Nephron (organoid): Measurements from ENCODE around the gene SPC24.

Experiments
- H3K27ac Mint-ChIP-seq, 3 experiments: 2 replicates each; pipeline ENCODE4 v1.8.0; 2020; ENCODE audit warnings: mixed read lengths in 3 of 3, mild to moderate bottlenecking in 2 of 3, moderate library complexity in 1 of 3
- H3K27me3 Mint-ChIP-seq: 2 replicates; pipeline ENCODE4 v1.8.0; 2021; ENCODE audit warnings: low read depth, mild to moderate bottlenecking, moderate library complexity, mixed read lengths
- H3K36me3 Mint-ChIP-seq: 2 replicates; pipeline ENCODE4 v1.8.0; 2020; ENCODE audit warnings: low read depth, mixed read lengths
- H3K4me1 Mint-ChIP-seq: 2 replicates; pipeline ENCODE4 v1.8.0; 2020; ENCODE audit warnings: mixed read lengths
- H3K4me3 Mint-ChIP-seq, 3 experiments: 2 replicates each; pipeline ENCODE4 v1.8.0; 2020; ENCODE audit warnings: mild to moderate bottlenecking in 3 of 3, mixed read lengths in 3 of 3, moderate library complexity in 2 of 3
- H3K9me3 Mint-ChIP-seq: 2 replicates; pipeline ENCODE4 v1.8.0; 2020; ENCODE audit warnings: mixed read lengths
- TF ChIP-seq, protein P1 (sequence below), 3 experiments: fragments of 200-600 bp; sonication (generic); IDR thresholded peaks; one replicate each; pipeline ENCODE4 v1.5.0; 2021; ENCODE audit warnings: antibody characterized with exemption in 3 of 3; ENCODE audit not compliant: unreplicated experiment in 3 of 3

Gene SPC24, protein sequence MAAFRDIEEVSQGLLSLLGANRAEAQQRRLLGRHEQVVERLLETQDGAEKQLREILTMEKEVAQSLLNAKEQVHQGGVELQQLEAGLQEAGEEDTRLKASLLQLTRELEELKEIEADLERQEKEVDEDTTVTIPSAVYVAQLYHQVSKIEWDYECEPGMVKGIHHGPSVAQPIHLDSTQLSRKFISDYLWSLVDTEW

DNA sequence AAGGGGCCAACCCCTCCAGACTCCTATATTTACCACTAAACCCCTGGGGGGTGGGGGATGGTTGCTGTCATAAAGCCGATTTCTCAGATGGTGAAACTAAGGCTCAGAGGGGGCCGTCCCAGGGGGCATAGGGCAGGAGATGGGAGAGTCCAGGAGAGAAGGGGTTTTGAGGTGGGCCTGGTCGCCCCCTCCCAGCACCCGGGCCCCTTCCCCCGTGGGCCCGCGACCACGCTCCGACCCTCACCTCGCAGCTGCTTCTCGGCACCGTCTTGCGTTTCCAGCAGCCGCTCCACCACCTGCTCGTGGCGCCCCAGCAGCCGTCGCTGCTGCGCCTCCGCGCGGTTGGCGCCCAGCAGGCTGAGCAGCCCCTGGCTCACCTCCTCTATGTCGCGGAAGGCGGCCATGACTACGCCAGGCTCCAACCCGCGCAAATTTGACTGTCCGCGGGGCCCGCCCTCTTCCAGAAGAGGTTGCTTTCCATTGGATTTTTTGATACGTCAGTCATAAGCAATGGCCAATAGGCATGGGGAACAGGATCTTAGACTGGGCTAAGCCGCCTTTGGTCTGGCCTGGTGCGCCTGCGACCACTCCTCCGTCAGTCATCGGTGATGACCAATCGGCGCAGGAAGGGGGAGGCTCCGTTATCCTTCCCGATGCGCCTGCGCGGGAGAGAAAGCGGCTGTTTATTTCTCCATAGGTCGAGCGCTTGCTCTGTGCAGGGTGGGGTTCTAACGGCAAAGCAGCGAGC lies at the start of gene SPC24:
Gene SPC24, minus strand, starts transcription at position 410 of the 748 bp plus-strand sequence. Its CDS starts 6 bp downstream, at position 404.
- Mint-ChIP-seq H3K27ac (peak within 1 kb of the TSS; percentile 88 to 96 (median 96)), H3K27me3 (no peaks in the 10 kb centered on the region), H3K4me1 (peaks cover 49% of the 10 kb centered on the region), H3K36me3 (peaks cover 8% of the 10 kb centered on the region), H3K9me3 (peaks cover 3% of the 10 kb centered on the region), H3K4me3 (peak within 1 kb of the TSS; percentile 83 to 88 (median 88))
- TF ChIP-seq, protein P1, sequence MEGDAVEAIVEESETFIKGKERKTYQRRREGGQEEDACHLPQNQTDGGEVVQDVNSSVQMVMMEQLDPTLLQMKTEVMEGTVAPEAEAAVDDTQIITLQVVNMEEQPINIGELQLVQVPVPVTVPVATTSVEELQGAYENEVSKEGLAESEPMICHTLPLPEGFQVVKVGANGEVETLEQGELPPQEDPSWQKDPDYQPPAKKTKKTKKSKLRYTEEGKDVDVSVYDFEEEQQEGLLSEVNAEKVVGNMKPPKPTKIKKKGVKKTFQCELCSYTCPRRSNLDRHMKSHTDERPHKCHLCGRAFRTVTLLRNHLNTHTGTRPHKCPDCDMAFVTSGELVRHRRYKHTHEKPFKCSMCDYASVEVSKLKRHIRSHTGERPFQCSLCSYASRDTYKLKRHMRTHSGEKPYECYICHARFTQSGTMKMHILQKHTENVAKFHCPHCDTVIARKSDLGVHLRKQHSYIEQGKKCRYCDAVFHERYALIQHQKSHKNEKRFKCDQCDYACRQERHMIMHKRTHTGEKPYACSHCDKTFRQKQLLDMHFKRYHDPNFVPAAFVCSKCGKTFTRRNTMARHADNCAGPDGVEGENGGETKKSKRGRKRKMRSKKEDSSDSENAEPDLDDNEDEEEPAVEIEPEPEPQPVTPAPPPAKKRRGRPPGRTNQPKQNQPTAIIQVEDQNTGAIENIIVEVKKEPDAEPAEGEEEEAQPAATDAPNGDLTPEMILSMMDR (IDR thresholded peaks at IDR 0.05; ENCODE audit: unreplicated experiment in 3 of 3), result no peak

DNA sequence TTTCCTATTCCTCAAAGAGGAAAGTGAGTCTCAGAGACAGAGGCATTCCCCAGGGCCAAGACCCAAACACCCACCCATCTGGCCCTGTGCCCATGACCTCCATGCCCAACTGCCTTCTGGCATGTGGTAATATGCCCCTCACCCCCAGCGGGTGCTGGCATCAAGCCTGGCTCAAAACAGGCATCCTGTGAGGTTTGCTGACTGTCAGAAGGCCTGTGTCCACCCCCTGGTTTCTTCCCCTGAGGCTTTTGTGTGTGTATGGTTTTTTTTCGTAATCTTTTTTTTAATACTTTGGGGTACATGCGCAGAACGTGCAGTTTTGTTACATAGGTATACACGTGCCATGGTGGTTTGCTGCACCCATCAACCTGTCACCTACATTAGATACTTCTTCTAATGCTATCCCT lies 49.4 kb upstream of the SPC24 start:
- Mint-ChIP-seq H3K27ac (peak overlapping the region in 2 of 3 experiments; percentile 44 to 87), H3K36me3 (peaks cover 12% of the 10 kb centered on the region), H3K27me3 (no peaks in the 10 kb centered on the region), H3K9me3 (no peaks in the 10 kb centered on the region), H3K4me1 (peaks cover 9% of the 10 kb centered on the region), H3K4me3 (no peak overlapping the region)
- TF ChIP-seq, protein P1 (IDR thresholded peaks at IDR 0.05; ENCODE audit: unreplicated experiment in 3 of 3), result no peak

DNA sequence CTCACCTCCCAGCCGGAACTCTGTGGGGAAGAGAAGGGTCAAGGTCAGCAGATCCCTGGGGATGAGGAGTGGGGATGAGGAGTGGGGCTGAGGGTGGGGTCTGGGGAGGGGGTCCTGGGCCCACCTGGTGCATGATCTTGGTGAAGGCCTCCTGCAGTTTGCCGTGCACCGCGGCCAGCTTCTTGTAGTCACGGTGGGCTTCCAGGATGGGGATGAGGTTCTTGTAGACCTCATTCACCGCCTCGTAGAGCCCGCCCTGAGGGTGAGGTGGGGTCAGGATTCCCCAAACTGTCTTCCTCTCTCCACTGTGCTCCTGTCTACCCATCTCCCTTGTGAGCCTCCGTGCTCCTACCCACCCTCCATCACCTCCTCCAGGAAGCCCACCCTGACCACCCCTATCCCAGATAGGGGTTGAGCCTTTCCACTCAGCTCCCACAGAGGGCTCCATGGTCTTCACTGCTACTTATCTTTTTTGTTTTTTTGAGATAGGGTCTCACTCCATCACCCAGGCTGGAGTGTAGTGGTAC lies 48.6 kb upstream of the SPC24 start:
- Mint-ChIP-seq H3K36me3 (peaks cover 15% of the 10 kb centered on the region), H3K9me3 (no peaks in the 10 kb centered on the region), H3K27ac (peak overlapping the region in 2 of 3 experiments; percentile 87), H3K4me1 (peaks cover 9% of the 10 kb centered on the region), H3K27me3 (no peaks in the 10 kb centered on the region), H3K4me3 (no peak overlapping the region)
- TF ChIP-seq, protein P1 (IDR thresholded peaks at IDR 0.05; ENCODE audit: unreplicated experiment in 3 of 3), result no peak

DNA sequence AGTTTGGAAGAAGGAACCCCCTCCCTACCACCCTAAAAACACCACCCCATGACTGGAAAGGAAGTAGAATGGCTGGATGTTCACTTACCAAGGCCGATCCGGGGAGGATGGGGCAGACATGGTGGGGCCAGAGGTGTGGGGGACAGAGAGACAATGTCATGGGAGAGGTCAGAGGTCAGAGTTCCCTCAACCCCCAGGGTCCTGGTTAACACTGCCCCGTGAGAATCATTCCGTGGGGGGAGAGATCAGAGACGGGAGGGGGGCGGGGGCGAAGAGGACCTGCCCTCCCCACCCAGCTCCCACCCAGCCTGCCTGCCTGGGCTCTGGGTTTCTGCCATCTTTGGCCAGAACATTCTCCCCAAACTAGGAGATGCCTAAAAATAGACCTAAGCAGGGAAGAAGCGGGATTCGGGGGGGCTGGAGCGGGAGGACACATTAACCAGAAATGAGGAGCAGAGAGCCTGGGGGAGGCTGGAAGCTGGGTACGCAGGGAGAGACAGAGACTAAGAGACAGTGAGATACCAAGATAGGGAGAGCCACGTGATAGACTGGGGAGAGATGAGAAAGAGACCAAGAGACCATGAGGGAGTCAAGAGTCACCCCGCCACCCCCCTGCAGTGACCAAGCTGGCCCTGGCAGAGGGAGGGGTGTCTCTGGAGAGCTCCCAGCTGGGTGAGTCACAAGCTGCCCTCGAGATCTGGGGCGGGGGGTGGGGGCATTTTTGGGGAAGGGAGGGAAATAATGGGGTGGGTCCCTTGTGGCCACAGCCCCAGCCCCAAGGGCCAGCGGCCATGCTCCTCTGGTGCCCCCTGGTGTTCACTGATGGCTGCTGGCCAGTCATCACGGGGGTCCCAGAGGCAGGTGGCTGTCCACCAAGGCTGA lies 47.9 kb upstream of the SPC24 start:
- Mint-ChIP-seq H3K4me1 (peaks cover 9% of the 10 kb centered on the region), H3K9me3 (no peaks in the 10 kb centered on the region), H3K36me3 (peaks cover 15% of the 10 kb centered on the region), H3K4me3 (no peak overlapping the region), H3K27ac (peak overlapping the region in 2 of 3 experiments; percentile 87), H3K27me3 (no peaks in the 10 kb centered on the region)
- TF ChIP-seq, protein P1 (IDR thresholded peaks at IDR 0.05; ENCODE audit: unreplicated experiment in 3 of 3), result peak; percentile 67 to 72 (median 68)

DNA sequence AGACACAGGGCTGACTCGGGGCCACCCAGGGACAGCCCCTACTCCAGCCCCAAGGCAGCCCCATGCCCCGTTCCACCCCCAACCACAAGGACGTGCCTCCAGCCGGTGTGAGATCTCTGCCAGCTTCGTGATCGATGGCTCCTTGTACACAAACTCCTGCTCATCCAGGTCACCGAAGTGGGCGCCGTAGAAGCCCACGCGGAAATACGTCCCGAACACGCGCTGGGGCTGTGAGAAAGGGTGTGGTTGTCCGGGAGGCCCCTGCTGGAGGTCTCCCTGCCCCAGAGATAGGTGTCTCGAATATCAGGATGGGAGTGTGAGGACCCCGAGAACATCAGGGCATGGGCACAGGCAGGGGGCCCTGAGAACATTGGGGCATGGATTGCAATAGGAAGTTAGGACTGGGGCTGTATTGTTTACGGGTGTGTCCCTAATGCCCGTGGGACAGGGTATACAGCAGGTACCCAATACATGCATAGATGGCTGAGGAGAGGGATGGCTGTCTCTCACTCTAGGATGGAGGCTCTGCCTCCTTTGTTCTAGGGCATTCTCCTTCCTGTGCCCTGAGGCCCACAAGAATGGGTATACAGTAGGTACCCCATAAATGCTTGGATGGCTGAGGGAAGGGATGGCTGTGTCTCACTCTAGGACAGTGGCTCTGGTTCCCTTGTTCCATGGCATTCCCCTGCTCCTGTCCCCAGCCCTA lies 47.1 kb upstream of the SPC24 start:
- Mint-ChIP-seq H3K36me3 (peaks cover 15% of the 10 kb centered on the region), H3K27me3 (no peaks in the 10 kb centered on the region), H3K27ac (peak overlapping the region in 2 of 3 experiments; percentile 47 to 87), H3K4me1 (peaks cover 9% of the 10 kb centered on the region), H3K4me3 (no peak overlapping the region), H3K9me3 (no peaks in the 10 kb centered on the region)
- TF ChIP-seq, protein P1 (IDR thresholded peaks at IDR 0.05; ENCODE audit: unreplicated experiment in 3 of 3), result no peak
